ENCODE measurements around the gene CPNE1.

- TF ChIP-seq REST (IDR thresholded peaks at IDR 0.05; ENCODE audit: insufficient read depth in 1 of 2, low read depth in 2 of 2, low read length in 1 of 2) (no peak), CTCF (IDR thresholded peaks at IDR 0.05) (no peak), POLR2AphosphoS5 (IDR thresholded peaks at IDR 0.05; ENCODE audit: low read depth, low read length) (no peak), SIN3A (IDR thresholded peaks at IDR 0.05; ENCODE audit: borderline replicate concordance, insufficient read depth, low read depth, low read length) (no peak), TCF7L2 (IDR thresholded peaks at IDR 0.05; ENCODE audit: low read depth, low read length) (no peak)
Measured at GRCh38 chr20:35660122-35660937, 4.4 kb downstream of the CPNE1 start.
